B cell (primary cell): ENCODE data around the gene TANC1. TPM values are rescaled to one million over a fixed set of nuclear protein-coding genes. Genes with fewer than 3 reads are reported as not detected.

Experiments
- ATAC-seq: fragments of 200-7000 bp; cut with Tn5 transposase; one replicate; pipeline ENCODE4 v1.10.0; 2021; ENCODE audit warnings: low read depth, mild to moderate bottlenecking, moderate number of reproducible peaks, moderate library complexity
- CTCF ChIA-PET: fragments of 350-600 bp; sonication (Branson Sonifier 250); formaldehyde crosslinking; loops from one replicate; lab custom pipeline; 2021; ENCODE audit warnings: antibody characterized with exemption, inconsistent platforms; lab: Charles Lee
- POLR2A ChIA-PET: fragments of 350-600 bp; sonication (Branson Sonifier 250); formaldehyde crosslinking; loops from one replicate; lab custom pipeline; 2021; ENCODE audit warnings: antibody characterized with exemption; lab: Charles Lee
- DNase-seq: peaks from one replicate; pipeline ENCODE4 v3.0.0; 2013
- H2AFZ ChIP-seq: 2 replicates; pipeline ENCODE4 v1.6.1; 2012; ENCODE audit warnings: mild to moderate bottlenecking, low read depth, low read length; ENCODE audit not compliant: insufficient read depth, poor library complexity, severe bottlenecking
- H3K27ac ChIP-seq, 2 donors: 1 replicate in 1 of 2; 2 replicates in 1 of 2; pipeline ENCODE4 v1.5.1; 2012 to 2013; ENCODE audit warnings: low read length in 2 of 2, mild to moderate bottlenecking in 2 of 2, moderate library complexity in 1 of 2
- H3K27me3 ChIP-seq, 4 experiments: fragments of 200-600 bp in 1 of 4; sonication (generic) in 1 of 4; replicated peaks in 1 of 4; 1 replicate in 2 of 4; 2 replicates in 2 of 4; pipeline versions ENCODE4 v1.6.1 to v1.7.0; 2013 to 2016; ENCODE audit warnings: low read length in 3 of 4, mild to moderate bottlenecking in 2 of 4, mixed read lengths in 1 of 4, moderate library complexity in 1 of 4; ENCODE audit not compliant: insufficient read depth in 4 of 4, control insufficient read depth in 3 of 4; ENCODE audit errors: control extremely low read depth in 1 of 4
- H3K36me3 ChIP-seq, 2 experiments: replicated peaks in 1 of 2; 1 replicate in 1 of 2; 2 replicates in 1 of 2; pipeline versions ENCODE4 v1.6.1 to v1.7.1; 2013; ENCODE audit warnings: low read length in 1 of 2; ENCODE audit not compliant: insufficient read depth in 2 of 2, control insufficient read depth in 1 of 2; ENCODE audit errors: control extremely low read depth in 1 of 2, extremely low read depth in 1 of 2
- H3K4me1 ChIP-seq, 2 donors: fragments of 200-600 bp in 1 of 2; sonication (generic) in 1 of 2; 1 replicate in 1 of 2; 2 replicates in 1 of 2; pipeline versions ENCODE4 v1.5.1 to v1.6.1; 2013 to 2017; ENCODE audit warnings: low read length in 2 of 2; ENCODE audit not compliant: control insufficient read depth in 2 of 2, insufficient read depth in 2 of 2
- H3K4me2 ChIP-seq: replicated peaks from 2 replicates; pipeline ENCODE3; 2012; ENCODE audit warnings: mild to moderate bottlenecking, low read depth, low read length; ENCODE audit not compliant: poor library complexity, severe bottlenecking
- H3K4me3 ChIP-seq, 5 experiments: fragments of 200-600 bp in 1 of 5; sonication (generic) in 1 of 5; 1 replicate in 3 of 5; 2 replicates in 2 of 5; pipeline versions ENCODE4 v1.5.1 to v1.7.0; 2011 to 2016; ENCODE audit warnings: low read length in 4 of 5, mild to moderate bottlenecking in 4 of 5, low read depth in 2 of 5, control low read depth in 1 of 5, moderate library complexity in 1 of 5; ENCODE audit not compliant: insufficient read depth in 1 of 5; ENCODE audit errors: control extremely low read depth in 1 of 5, extremely low read depth in 1 of 5
- H3K79me2 ChIP-seq: fragments of 200-600 bp; sonication (generic); one replicate; pipeline ENCODE4 v1.6.0; 2016; ENCODE audit warnings: low read length; ENCODE audit not compliant: control insufficient read depth, insufficient read depth
- H3K9ac ChIP-seq: fragments of 200-600 bp; sonication (generic); 2 replicates; pipeline ENCODE4 v1.6.1; 2017; ENCODE audit warnings: mild to moderate bottlenecking, low read length, moderate library complexity
- H3K9me3 ChIP-seq, 3 donors: one replicate each; pipeline versions ENCODE4 v1.6.1 to v1.7.1; 2013; ENCODE audit warnings: low read length in 2 of 3; ENCODE audit not compliant: control insufficient read depth in 2 of 3, insufficient read depth in 1 of 3; ENCODE audit errors: control extremely low read depth in 1 of 3
- H4K20me1 ChIP-seq: 2 replicates; pipeline ENCODE4 v1.6.0; 2012; ENCODE audit warnings: mild to moderate bottlenecking, low read length; ENCODE audit not compliant: insufficient read depth, control insufficient read depth, poor library complexity, severe bottlenecking
- H3K27ac Mint-ChIP-seq: one replicate; pipeline ENCODE4 v1.8.0; 2021; ENCODE audit warnings: mixed read lengths
- H3K27me3 Mint-ChIP-seq: one replicate; pipeline ENCODE4 v1.8.0; 2021; ENCODE audit warnings: mixed read lengths
- H3K4me1 Mint-ChIP-seq: one replicate; pipeline ENCODE4 v1.8.0; 2021; ENCODE audit warnings: mixed read lengths
- H3K4me3 Mint-ChIP-seq: one replicate; pipeline ENCODE4 v1.8.0; 2021; ENCODE audit warnings: mixed read lengths
- H3K9me3 Mint-ChIP-seq: one replicate; pipeline ENCODE4 v1.8.0; 2022; ENCODE audit warnings: mixed read lengths; ENCODE audit not compliant: insufficient read depth
- CTCF ChIP-seq: fragments of 200-600 bp; IDR thresholded peaks from one replicate; pipeline ENCODE4 v1.8.0; 2022; ENCODE audit warnings: antibody characterized with exemption, mild to moderate bottlenecking
- EZH2 ChIP-seq: IDR thresholded peaks from 2 replicates; pipeline ENCODE4 v1.6.1; 2012; ENCODE audit warnings: borderline replicate concordance, low read depth, mild to moderate bottlenecking, moderate library complexity, low read length; ENCODE audit not compliant: insufficient read depth, poor library complexity, severe bottlenecking
- WGBS: methylation state at CpG from one replicate; pipeline ENCODE4 v1.1.5; 2013; ENCODE audit warnings: missing lambda C conversion rate; ENCODE audit not compliant: insufficient coverage; 5-methylcytosine and 5-hydroxymethylcytosine counted together
- intact Hi-C: fragments of 100-400 bp; cut with micrococcal nuclease; formaldehyde crosslinking; loops from one replicate; pipeline ENCODE4 v1.10.0; 2022
- polyA plus RNA-seq: library from polyadenylated mRNA; depleted of rRNA; stranded (reverse); fragments of >200 nt; gene quantifications from 2 replicates; pipeline ENCODE4 v1.2.3, GENCODE V29; 2012
- total RNA-seq, 2 donors: library from RNA; stranded (reverse); fragments of 120-200 nt in 1 of 2; gene quantifications; 1 replicate in 1 of 2; 2 replicates in 1 of 2; pipeline versions ENCODE4 v1.2.3 to v1.2.4, GENCODE V29; 2013 to 2022

Gene TANC1
- total and polyA plus RNA-seq, 2 donors (not counting 1 experiment from before 2014, with no cell fraction given), result 0.13 TPM; not detected in 1

GRCh38 chr2:158953926-158954763 is 14.3 kb upstream of the TANC1 start:
- peaks cover 35% of the 10 kb centered on the region for H3K27me3 Mint-ChIP-seq
- H2AFZ ChIP-seq, result no peak overlapping the region
- H3K27ac ChIP-seq, result no peak overlapping the region
- intact Hi-C loops, result no loop called here
- peak; percentile 16 for DNase-seq
- ChIA-PET CTCF (interaction anchor here (0.6 to 1.2 kb wide), 3 partner anchors 9 to 551 kb away, joined by 3 read pairs; no protein-coding TSS in a partner anchor), POLR2A (no interaction called here)
- WGBS, result 0% methylated on average over 1 of the region's 5 CpGs
- peaks cover 0 to 5% (median 3%) of the 10 kb centered on the region in 4 experiments for H3K27me3 ChIP-seq
- H4K20me1 ChIP-seq, result no peaks in the 10 kb centered on the region
- H3K9me3 Mint-ChIP-seq, result peaks cover 4% of the 10 kb centered on the region
- H3K4me2 ChIP-seq, result no peak overlapping the region
- no peaks in the 10 kb centered on the region for H3K79me2 ChIP-seq
- H3K4me3 Mint-ChIP-seq, result no peak overlapping the region
- H3K4me3 ChIP-seq, result no peak overlapping the region
- no peak overlapping the region for H3K27ac Mint-ChIP-seq
- no peak overlapping the region for H3K9ac ChIP-seq
- peaks cover 8% of the 10 kb centered on the region for H3K4me1 Mint-ChIP-seq
- no peaks in the 10 kb centered on the region for H3K36me3 ChIP-seq
- peaks cover 3 to 4% of the 10 kb centered on the region in 2 donors for H3K4me1 ChIP-seq
- TF ChIP-seq CTCF, result no peak
- TF ChIP-seq EZH2, result no peak
- no peaks in the 10 kb centered on the region for H3K9me3 ChIP-seq
- peak; percentile 43 for ATAC-seq

DNA sequence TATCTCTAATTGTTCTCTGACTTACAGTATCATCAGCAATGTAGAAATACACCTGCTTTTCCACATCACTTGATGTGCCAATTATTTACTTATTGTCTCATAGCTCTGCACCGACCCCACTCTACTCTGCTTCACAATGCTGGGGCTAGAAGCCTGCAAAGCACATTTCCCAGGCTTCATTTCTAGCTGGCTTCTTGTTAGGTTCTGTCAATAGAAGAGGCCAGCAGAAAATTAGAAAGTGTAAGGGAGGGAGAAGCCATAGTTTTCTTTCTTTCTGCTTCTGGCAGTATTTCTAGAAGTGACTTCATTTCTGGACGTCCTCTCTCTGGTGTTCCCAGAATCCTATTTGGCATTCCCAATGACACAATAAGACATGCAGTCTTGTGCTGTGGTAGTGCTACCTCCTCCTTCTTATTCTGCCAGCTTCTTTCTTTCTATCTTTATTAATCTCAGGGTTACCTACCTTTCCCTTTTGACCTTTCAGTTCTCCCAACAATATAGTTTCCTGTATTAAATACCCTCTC is 12.5 kb upstream of the TANC1 start:
- H3K79me2 ChIP-seq, result no peaks in the 10 kb centered on the region
- H3K4me1 ChIP-seq, result peaks cover 3 to 4% of the 10 kb centered on the region in 2 donors
- H3K27ac Mint-ChIP-seq, result no peak overlapping the region
- no peak overlapping the region for H3K9ac ChIP-seq
- no peaks in the 10 kb centered on the region for H4K20me1 ChIP-seq
- intact Hi-C loops, result no loop called here
- WGBS, result 80% methylated on average over 1 of the region's 2 CpGs
- ATAC-seq (no peak), DNase-seq (no peak)
- ChIA-PET POLR2A (interaction anchor here (0.6 kb wide), 1 partner anchor 781 kb away, joined by 4 read pairs; no protein-coding TSS in a partner anchor), CTCF (no interaction called here)
- H2AFZ ChIP-seq, result no peak overlapping the region
- peaks cover 8% of the 10 kb centered on the region for H3K4me1 Mint-ChIP-seq
- peaks cover 0 to 1% (median 0%) of the 10 kb centered on the region in 3 donors for H3K9me3 ChIP-seq
- TF ChIP-seq CTCF (no peak), EZH2 (no peak)
- H3K36me3 ChIP-seq, result no peaks in the 10 kb centered on the region
- H3K9me3 Mint-ChIP-seq, result peaks cover 4% of the 10 kb centered on the region
- H3K27ac ChIP-seq, result no peak overlapping the region
- H3K4me3 Mint-ChIP-seq, result no peak overlapping the region
- H3K4me3 ChIP-seq, result no peak overlapping the region
- H3K4me2 ChIP-seq, result no peak overlapping the region
- H3K27me3 ChIP-seq, result peaks cover 0 to 5% (median 3%) of the 10 kb centered on the region in 4 experiments
- H3K27me3 Mint-ChIP-seq, result peaks cover 43% of the 10 kb centered on the region
